Left ventricle myocardium inferior (tissue), 1 donor: Measurements from ENCODE around the gene ASCL4. TPM values are rescaled to one million over a fixed set of nuclear protein-coding genes. Genes with fewer than 3 reads are reported as not detected.

ENCODE experiments used
- DNase-seq: peaks from one replicate; pipeline ENCODE4 v3.0.0-alpha.2; 2020
- H3K27ac ChIP-seq: fragments of 200-600 bp; replicated peaks from 2 replicates; pipeline ENCODE4 v1.8.0; 2021
- H3K27me3 ChIP-seq: fragments of 200-600 bp; 2 replicates; pipeline ENCODE4 v1.8.0; 2021; ENCODE audit warnings: low read depth
- H3K36me3 ChIP-seq: fragments of 200-600 bp; 2 replicates; pipeline ENCODE4 v1.8.0; 2021
- H3K4me1 ChIP-seq: fragments of 200-600 bp; 2 replicates; pipeline ENCODE4 v1.8.0; 2021
- H3K4me3 ChIP-seq: fragments of 200-600 bp; 2 replicates; pipeline ENCODE4 v1.8.0; 2021; ENCODE audit warnings: mild to moderate bottlenecking, moderate library complexity
- H3K9me3 ChIP-seq: fragments of 200-600 bp; replicated peaks from 2 replicates; pipeline ENCODE4 v1.8.0; 2021
- intact Hi-C: fragments of 100-400 bp; cut with micrococcal nuclease; formaldehyde crosslinking; loops from one replicate; pipeline ENCODE4 v1.11.0; 2022
- total RNA-seq: library from RNA; stranded (reverse); fragmentation: NEBNext Ultra II Directional; extraction: Animal tissue kit (Norgen Biotek cat#: 25700); gene quantifications from one replicate; pipeline ENCODE4 v1.2.1, GENCODE V29; 2021
- TF ChIP-seq, protein P1 (sequence below): fragments of 200-600 bp; IDR thresholded peaks from 2 replicates; pipeline ENCODE4 v1.8.0; 2021; ENCODE audit warnings: antibody characterized with exemption, mild to moderate bottlenecking, borderline replicate concordance
- donor health status: DM: no; HTN: yes; CAD: no; lungs with severe emphysema.

Gene ASCL4
- total RNA-seq, 1 donor from 2014 or later: not detected

GRCh38 chr12:107818984-107819383, 44.5 kb downstream of the ASCL4 start:
- H3K27ac ChIP-seq: no peak overlapping the region
- H3K36me3 ChIP-seq: no peaks in the 10 kb centered on the region
- TF ChIP-seq, protein P1, sequence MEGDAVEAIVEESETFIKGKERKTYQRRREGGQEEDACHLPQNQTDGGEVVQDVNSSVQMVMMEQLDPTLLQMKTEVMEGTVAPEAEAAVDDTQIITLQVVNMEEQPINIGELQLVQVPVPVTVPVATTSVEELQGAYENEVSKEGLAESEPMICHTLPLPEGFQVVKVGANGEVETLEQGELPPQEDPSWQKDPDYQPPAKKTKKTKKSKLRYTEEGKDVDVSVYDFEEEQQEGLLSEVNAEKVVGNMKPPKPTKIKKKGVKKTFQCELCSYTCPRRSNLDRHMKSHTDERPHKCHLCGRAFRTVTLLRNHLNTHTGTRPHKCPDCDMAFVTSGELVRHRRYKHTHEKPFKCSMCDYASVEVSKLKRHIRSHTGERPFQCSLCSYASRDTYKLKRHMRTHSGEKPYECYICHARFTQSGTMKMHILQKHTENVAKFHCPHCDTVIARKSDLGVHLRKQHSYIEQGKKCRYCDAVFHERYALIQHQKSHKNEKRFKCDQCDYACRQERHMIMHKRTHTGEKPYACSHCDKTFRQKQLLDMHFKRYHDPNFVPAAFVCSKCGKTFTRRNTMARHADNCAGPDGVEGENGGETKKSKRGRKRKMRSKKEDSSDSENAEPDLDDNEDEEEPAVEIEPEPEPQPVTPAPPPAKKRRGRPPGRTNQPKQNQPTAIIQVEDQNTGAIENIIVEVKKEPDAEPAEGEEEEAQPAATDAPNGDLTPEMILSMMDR: no peak
- H3K27me3 ChIP-seq: peaks cover 41% of the 10 kb centered on the region
- no peak for DNase-seq
- H3K4me1 ChIP-seq: no peaks in the 10 kb centered on the region
- H3K4me3 ChIP-seq: no peak overlapping the region
- intact Hi-C loops: no loop called here
- H3K9me3 ChIP-seq: peaks cover 24% of the 10 kb centered on the region

DNA sequence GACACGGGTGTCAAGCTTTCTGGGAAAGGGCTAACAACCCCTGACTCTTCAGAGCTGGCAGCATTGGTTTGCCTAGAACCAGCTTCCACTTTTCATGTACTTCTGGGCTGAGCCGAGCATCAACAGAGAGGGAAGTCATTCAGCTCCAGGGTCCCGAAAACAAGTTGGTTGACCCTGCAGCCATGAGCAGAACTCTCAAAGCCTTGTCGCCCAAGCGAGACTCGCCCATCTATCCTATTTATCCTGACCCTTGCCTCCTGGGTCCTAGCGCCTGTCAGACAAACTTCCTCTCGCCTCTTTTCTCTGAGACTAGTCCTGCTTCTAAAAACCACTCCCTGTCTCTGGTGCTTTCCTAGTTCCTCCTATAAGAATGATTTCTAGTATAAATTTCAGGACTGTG, 47.9 kb downstream of the ASCL4 start:
- no peak overlapping the region for H3K4me3 ChIP-seq
- H3K27ac ChIP-seq: no peak overlapping the region
- H3K4me1 ChIP-seq: no peaks in the 10 kb centered on the region
- TF ChIP-seq, protein P1: no peak
- no peak for DNase-seq
- H3K9me3 ChIP-seq: peaks cover 37% of the 10 kb centered on the region
- H3K36me3 ChIP-seq: no peaks in the 10 kb centered on the region
- intact Hi-C loops: no loop called here
- peaks cover 38% of the 10 kb centered on the region for H3K27me3 ChIP-seq

Other genes with a start within 250 kb of the ASCL4 start
- gene PWP1, start 88.9 kb upstream of the ASCL4 start, total RNA-seq: 11.7 TPM
- 13.1 TPM for gene PRDM4, start 13.6 kb upstream of the ASCL4 start, total RNA-seq